ENCODE results near the gene SUMO3. TPM values are rescaled to one million over a fixed set of nuclear protein-coding genes. Genes with fewer than 3 reads are reported as not detected.

The SUMO3 gene
- total RNA-seq, 1 experiment from 2014 or later, result 82.9 TPM

- Histone ChIP-seq H3K27ac (ENCODE audit: insufficient read length, low read depth, low read length) (no peak overlapping the region), H3K79me1 (ENCODE audit: insufficient read depth, low read depth, low read length, poor library complexity, severe bottlenecking) (no peaks in the 10 kb centered on the region), H2AFZ (ENCODE audit: low read length) (no peak overlapping the region), H2BK5ac (ENCODE audit: insufficient read length, low read length) (no peak overlapping the region), H2BK15ac (ENCODE audit: low read depth, low read length) (no peak overlapping the region), H3K79me2 (ENCODE audit: insufficient read depth, low read length) (no peaks in the 10 kb centered on the region), H4K5ac (ENCODE audit: insufficient read length, low read depth, low read length) (no peak overlapping the region), H3K9ac (ENCODE audit: extremely low read depth, insufficient read length, low read length) (no peak overlapping the region), H3T11ph (ENCODE audit: low read length) (no peak overlapping the region), H3K4me1 (ENCODE audit: insufficient read depth, low read length) (no peaks in the 10 kb centered on the region), H2BK120ac (ENCODE audit: low read depth, low read length, poor library complexity, severe bottlenecking) (no peak overlapping the region), H3K56ac (ENCODE audit: insufficient read length, low read depth, low read length) (no peak overlapping the region), H2BK12ac (ENCODE audit: insufficient read length, low read depth, low read length) (no peak overlapping the region), H2AK5ac (ENCODE audit: insufficient read length, low read length) (no peak overlapping the region), H4K20me1 (ENCODE audit: control insufficient read depth, insufficient read depth, insufficient read length) (no peaks in the 10 kb centered on the region), H2BK20ac (ENCODE audit: low read depth, low read length, poor library complexity, severe bottlenecking) (no peak overlapping the region), H3K9me3 (ENCODE audit: control insufficient read depth, low read depth, low read length) (no peaks in the 10 kb centered on the region), H4K8ac (replicated peaks; ENCODE audit: insufficient read length, low read depth, low read length) (no peak overlapping the region), H3K18ac (ENCODE audit: insufficient read length, low read depth, low read length) (no peak overlapping the region), H3K14ac (ENCODE audit: insufficient read depth, low read length) (no peak overlapping the region), H3K4ac (ENCODE audit: low read depth, low read length) (no peak overlapping the region), H4K91ac (ENCODE audit: insufficient read length, low read depth, low read length) (no peak overlapping the region), H3K23me2 (ENCODE audit: insufficient read length, low read depth, low read length, poor library complexity, severe bottlenecking) (no peaks in the 10 kb centered on the region), H3K23ac (ENCODE audit: insufficient read length, low read depth, low read length) (no peak overlapping the region), H3K27me3 (ENCODE audit: insufficient read depth, low read length) (no peaks in the 10 kb centered on the region), H3K4me2 (ENCODE audit: insufficient read depth, insufficient read length, low read length) (no peak overlapping the region)
- no CpG with 5 or more reads among the region's 13 CpGs for WGBS (ENCODE audit: extremely low coverage, insufficient read length, low lambda C conversion rate)
- Mint-ChIP-seq H3K27ac (no peak overlapping the region), H3K27me3 (ENCODE audit: low read depth) (peaks cover 3% of the 10 kb centered on the region; the same call in 1 of the 2 replicates), H3K36me3 (ENCODE audit: insufficient read depth in 1 of 3, low read depth in 3 of 3) (no peaks in the 10 kb centered on the region), H3K4me3 (no peak overlapping the region), H3K9me3 (no peaks in the 10 kb centered on the region), H3K4me1 (peaks cover 3 to 9% of the 10 kb centered on the region in 2 experiments; a peak in 2 of 4 replicates)
- no peak for TF ChIP-seq CTCF (conservative IDR thresholded peaks at IDR 0.05)
- no peak for DNase-seq
These were observed 19.7 kb upstream of the SUMO3 start for GRCh38 chr21:44837537-44837936.
